Activated CD4-positive, alpha-beta T cell treated with anti-CD3 and anti-CD28 coated beads for 36 hours (primary cell): Measurements from ENCODE around the gene VPS18. TPM values are rescaled to one million over a fixed set of nuclear protein-coding genes. Genes with fewer than 3 reads are reported as not detected.

ENCODE experiments used
- ATAC-seq: fragments of 200-7000 bp; cut with Tn5 transposase; one replicate; pipeline ENCODE4 v1.10.0; 2021; ENCODE audit warnings: mild to moderate bottlenecking, moderate library complexity
- CTCF ChIA-PET: fragments of 350-600 bp; sonication (Branson Sonifier 250); formaldehyde crosslinking; loops from one replicate; lab custom pipeline; 2021; ENCODE audit warnings: antibody characterized with exemption; lab: Charles Lee
- POLR2A ChIA-PET: fragments of 350-600 bp; sonication (Branson Sonifier 250); formaldehyde crosslinking; loops from one replicate; lab custom pipeline; 2021; ENCODE audit warnings: antibody characterized with exemption, inconsistent platforms; lab: Charles Lee
- DNase-seq: peaks from one replicate; pipeline ENCODE4 v3.0.0-alpha.2; 2020
- H3K27ac Mint-ChIP-seq: one replicate; pipeline ENCODE4 v1.8.0; 2021; ENCODE audit warnings: mixed read lengths
- H3K27me3 Mint-ChIP-seq: one replicate; pipeline ENCODE4 v1.8.0; 2021; ENCODE audit warnings: mixed read lengths
- H3K36me3 Mint-ChIP-seq: one replicate; pipeline ENCODE4 v1.8.0; 2021; ENCODE audit warnings: low read depth, mixed read lengths
- H3K4me1 Mint-ChIP-seq: one replicate; pipeline ENCODE4 v1.8.0; 2021; ENCODE audit warnings: mixed read lengths
- H3K4me3 Mint-ChIP-seq: one replicate; pipeline ENCODE4 v1.8.0; 2021; ENCODE audit warnings: mild to moderate bottlenecking, moderate library complexity, mixed read lengths
- H3K9me3 Mint-ChIP-seq: one replicate; pipeline ENCODE4 v1.8.0; 2021; ENCODE audit warnings: low read depth, mixed read lengths
- intact Hi-C, 2 experiments: fragments of 100-400 bp; cut with DNase I in 1 of 2; cut with micrococcal nuclease in 1 of 2; formaldehyde crosslinking; loops; one replicate each; pipeline versions ENCODE4 v1.14.2 to v1.15.1; 2022 to 2024; cut with DNase I, micrococcal nuclease
- total RNA-seq, 2 experiments: library from RNA; stranded (reverse); gene quantifications; one replicate each; pipeline ENCODE4 v1.2.3, GENCODE V29; 2021

VPS18 gene
- total RNA-seq, 2 experiments from 2014 or later: 6.2 TPM

GRCh38 chr15:40870716-40871115, 23.5 kb upstream of the VPS18 start:
- no peak overlapping the region for H3K4me3 Mint-ChIP-seq
- POLR2A ChIA-PET: no interaction called here

GRCh38 chr15:40871749-40872617, 22.3 kb upstream of the VPS18 start:
- H3K27ac Mint-ChIP-seq: no peak overlapping the region
- intact Hi-C loops: no loop called here

More at GRCh38 chr15:40870716-40871115, 23.5 kb upstream of the VPS18 start:
- CTCF ChIA-PET: interaction anchor here (0.6 to 4.0 kb wide), 4 partner anchors 24 to 588 kb away, joined by 3 to 36 read pairs (median 4); partner anchors contain the start of genes ANKRD63 and VPS18
- intact Hi-C loops: no loop called here
- Mint-ChIP-seq H3K9me3 (no peaks in the 10 kb centered on the region), H3K27ac (no peak overlapping the region), H3K4me1 (peaks cover 21% of the 10 kb centered on the region), H3K36me3 (no peaks in the 10 kb centered on the region), H3K27me3 (peaks cover 3% of the 10 kb centered on the region)
- ATAC-seq (no peak), DNase-seq (no peak)

DNA sequence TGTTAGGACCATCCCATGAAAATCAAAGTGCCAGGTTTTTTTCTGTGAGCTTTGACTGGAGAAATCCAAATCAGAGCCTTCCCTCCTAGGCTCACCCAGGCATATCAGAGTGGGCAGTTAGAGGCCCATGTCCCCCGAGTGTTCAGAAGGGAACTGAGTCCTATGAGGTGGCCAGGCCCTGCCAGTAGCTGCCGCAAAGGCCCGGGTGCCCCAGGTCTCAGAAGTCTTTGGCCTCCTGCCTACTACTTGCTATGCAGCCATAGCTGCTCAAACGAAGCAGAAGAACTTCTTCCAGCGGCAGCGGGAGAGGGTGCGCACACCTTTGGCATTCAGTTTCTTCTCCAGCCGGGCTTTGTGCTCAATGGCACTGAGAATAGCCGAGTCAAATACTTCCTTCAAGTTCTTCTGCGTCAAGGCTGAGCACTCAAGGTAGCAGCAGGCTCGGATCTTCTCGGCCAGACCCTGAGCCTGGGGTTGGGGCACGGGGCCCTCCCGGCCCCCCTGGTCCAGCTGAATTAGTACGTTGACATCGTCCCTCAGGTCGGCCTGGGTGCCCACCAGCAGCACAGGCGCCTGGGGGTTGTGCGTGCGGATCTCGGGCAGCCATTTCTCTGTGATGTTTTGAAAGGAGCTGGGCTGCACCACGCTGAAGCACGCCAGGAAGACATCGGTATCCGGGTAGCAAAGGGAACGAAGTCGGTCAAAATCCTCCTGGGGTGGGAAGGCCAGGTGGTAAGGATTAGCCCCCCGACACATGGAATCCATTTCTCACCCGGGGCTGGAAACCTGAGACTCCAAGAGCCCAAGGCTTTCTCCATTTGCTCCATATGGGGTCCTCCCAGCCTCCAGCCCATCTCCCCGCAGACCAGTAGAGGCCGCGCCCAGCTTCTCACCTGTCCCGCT, 21.2 kb upstream of the VPS18 start:
- Mint-ChIP-seq H3K4me1 (peaks cover 21% of the 10 kb centered on the region), H3K9me3 (no peaks in the 10 kb centered on the region), H3K27me3 (peaks cover 3% of the 10 kb centered on the region), H3K36me3 (no peaks in the 10 kb centered on the region), H3K4me3 (peak overlapping the region; percentile 70), H3K27ac (no peak overlapping the region)
- ChIA-PET CTCF (interaction anchor here (0.5 to 4.0 kb wide), 12 partner anchors 11 to 358 kb away, joined by 3 to 36 read pairs (median 3); partner anchors contain the start of genes CHP1, EXD1, SPINT1 and VPS18), POLR2A (interaction anchor here (1.2 kb wide), 1 partner anchor 14 kb away, joined by 5 read pairs; no protein-coding TSS in a partner anchor)
- no peak for ATAC-seq
- intact Hi-C loops: no loop called here
- no peak for DNase-seq

More at GRCh38 chr15:40871749-40872617, 22.3 kb upstream of the VPS18 start:
- ChIA-PET CTCF (interaction anchor here (0.6 to 4.0 kb wide), 8 partner anchors 12 to 183 kb away, joined by 3 to 36 read pairs (median 4); partner anchors contain the start of gene VPS18), POLR2A (interaction anchor here (0.7 kb wide), 1 partner anchor 13 kb away, joined by 3 read pairs; no protein-coding TSS in a partner anchor)
- Mint-ChIP-seq H3K4me1 (peaks cover 21% of the 10 kb centered on the region), H3K9me3 (no peaks in the 10 kb centered on the region), H3K27me3 (peaks cover 3% of the 10 kb centered on the region), H3K4me3 (no peak overlapping the region), H3K36me3 (no peaks in the 10 kb centered on the region)
- DNase-seq (peak; percentile 67), ATAC-seq (peak; percentile 39)

- ChIA-PET POLR2A (interaction anchor here (1.2 kb wide), 1 partner anchor 15 kb away, joined by 5 read pairs; no protein-coding TSS in a partner anchor), CTCF (interaction anchor here (0.5 to 4.0 kb wide), 11 partner anchors 18 to 357 kb away, joined by 3 to 36 read pairs (median 3); partner anchors contain the start of genes CHP1, EXD1, SPINT1 and VPS18)
- H3K4me3 Mint-ChIP-seq: peak within 1 kb of the TSS; percentile 70
- H3K27me3 Mint-ChIP-seq: peaks cover 3% of the 10 kb centered on the region
- peak; percentile 80 for ATAC-seq
- intact Hi-C loops: loop anchor here in 1 of 2 experiments (1.0 kb wide), 1 partner anchor 20 kb away; the partner anchor contains the start of gene VPS18
- peaks cover 26% of the 10 kb centered on the region for H3K4me1 Mint-ChIP-seq
- H3K27ac Mint-ChIP-seq: no peak within 1 kb of the TSS
- H3K36me3 Mint-ChIP-seq: no peaks in the 10 kb centered on the region
- no peaks in the 10 kb centered on the region for H3K9me3 Mint-ChIP-seq
- DNase-seq: peak; percentile 74
These were observed 20.3 kb upstream of the VPS18 start, which contains the start of gene RHOV for GRCh38 chr15:40873694-40874561. Gene RHOV, minus strand, starts transcription at chr15:40874234. Its CDS starts 95 bp downstream, at chr15:40874139.

DNA sequence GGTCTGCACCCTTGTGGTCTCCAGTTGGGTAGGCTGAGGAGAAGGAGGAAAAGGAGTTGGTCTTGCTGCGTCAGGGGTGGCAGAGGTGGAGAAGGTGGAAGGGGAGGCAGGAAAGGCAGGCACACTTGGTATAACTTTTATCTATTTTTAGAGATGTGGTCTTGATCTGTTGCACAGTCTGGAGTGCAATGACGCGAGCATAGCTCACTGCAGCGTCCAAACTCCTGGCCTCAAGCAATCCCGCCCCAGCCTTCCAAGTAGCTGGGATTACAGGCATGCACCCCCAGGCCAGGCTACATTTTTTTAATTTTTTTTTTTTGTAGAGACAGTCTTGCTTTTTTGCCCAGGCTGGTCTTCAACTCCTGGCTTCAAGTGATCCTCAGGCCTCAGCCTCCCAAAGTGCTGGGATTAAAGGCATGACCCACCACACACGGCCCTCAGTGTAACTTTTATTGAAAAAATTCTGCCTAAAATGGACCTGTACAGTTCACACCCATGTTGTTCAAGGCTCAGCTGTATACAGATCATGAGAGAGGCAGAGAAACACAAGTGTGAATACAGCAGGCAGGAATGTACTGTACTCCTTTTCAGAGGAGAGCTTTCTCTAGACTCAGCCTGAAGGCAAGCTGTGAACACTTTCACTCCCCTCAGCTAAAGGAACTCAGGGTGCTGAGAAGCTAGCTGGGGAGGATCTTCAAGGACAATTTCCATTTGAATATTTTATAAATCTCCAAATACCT, 18.1 kb upstream of the VPS18 start:
- ChIA-PET POLR2A (no interaction called here), CTCF (interaction anchor here (2.1 kb wide), 1 partner anchor 18 kb away, joined by 10 read pairs; the partner anchor contains the start of gene VPS18)
- intact Hi-C loops: no loop called here
- Mint-ChIP-seq H3K27me3 (peaks cover 3% of the 10 kb centered on the region), H3K27ac (no peak overlapping the region), H3K4me3 (no peak overlapping the region), H3K9me3 (no peaks in the 10 kb centered on the region), H3K4me1 (peaks cover 32% of the 10 kb centered on the region), H3K36me3 (no peaks in the 10 kb centered on the region)
- no peak for DNase-seq
- ATAC-seq: no peak

- ATAC-seq: no peak
- H3K27me3 Mint-ChIP-seq: peaks cover 3% of the 10 kb centered on the region
- no peak overlapping the region for H3K27ac Mint-ChIP-seq
- CTCF ChIA-PET: interaction anchor here (0.9 to 2.1 kb wide), 4 partner anchors 8 to 63 kb away, joined by 3 to 10 read pairs (median 3); partner anchors contain the start of gene VPS18
- H3K9me3 Mint-ChIP-seq: no peaks in the 10 kb centered on the region
- H3K4me1 Mint-ChIP-seq: peaks cover 18% of the 10 kb centered on the region
- POLR2A ChIA-PET: interaction anchor here (0.8 kb wide), 1 partner anchor 20 kb away, joined by 4 read pairs; no protein-coding TSS in a partner anchor
- intact Hi-C loops: no loop called here
- H3K4me3 Mint-ChIP-seq: no peak overlapping the region
- DNase-seq: no peak
- no peaks in the 10 kb centered on the region for H3K36me3 Mint-ChIP-seq
These were observed 16.6 kb upstream of the VPS18 start for GRCh38 chr15:40877694-40878093.

- H3K27ac Mint-ChIP-seq: no peak overlapping the region
- no peak overlapping the region for H3K4me3 Mint-ChIP-seq
- no peaks in the 10 kb centered on the region for H3K9me3 Mint-ChIP-seq
- peaks cover 15% of the 10 kb centered on the region for H3K4me1 Mint-ChIP-seq
- peaks cover 3% of the 10 kb centered on the region for H3K27me3 Mint-ChIP-seq
- ChIA-PET CTCF (interaction anchor here (0.5 to 1.5 kb wide), 10 partner anchors 9 to 795 kb away, joined by 3 to 10 read pairs (median 4); partner anchors contain the start of gene VPS18), POLR2A (no interaction called here)
- intact Hi-C loops: loop anchor here in 1 of 2 experiments (1.0 kb wide), 1 partner anchor 16 kb away; the partner anchor contains the start of gene VPS18
- peak; percentile 63 for DNase-seq
- peak; percentile 98 for ATAC-seq
- no peaks in the 10 kb centered on the region for H3K36me3 Mint-ChIP-seq
These were observed 15.5 kb upstream of the VPS18 start for GRCh38 chr15:40878785-40879184.

DNA sequence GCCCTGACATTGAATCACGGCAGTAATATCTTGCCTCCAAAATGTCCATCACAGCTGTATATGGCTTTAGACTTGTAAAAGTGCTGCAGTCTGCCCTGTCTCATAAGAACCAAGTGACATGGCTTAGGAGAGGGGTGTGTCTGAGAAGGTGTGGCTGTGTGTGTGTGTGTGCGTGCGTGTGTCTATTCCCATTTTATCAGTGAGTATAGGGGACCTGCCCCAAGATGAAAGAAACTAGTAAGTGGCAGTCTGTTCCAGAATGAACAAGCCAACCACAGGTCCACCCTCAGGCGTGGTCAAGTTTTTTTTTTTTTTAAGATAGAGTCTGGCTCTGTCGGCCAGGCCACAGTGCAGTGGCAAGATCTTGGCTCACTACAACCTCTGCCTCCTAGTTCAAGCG, 14.6 kb upstream of the VPS18 start:
- POLR2A ChIA-PET: no interaction called here

DNA sequence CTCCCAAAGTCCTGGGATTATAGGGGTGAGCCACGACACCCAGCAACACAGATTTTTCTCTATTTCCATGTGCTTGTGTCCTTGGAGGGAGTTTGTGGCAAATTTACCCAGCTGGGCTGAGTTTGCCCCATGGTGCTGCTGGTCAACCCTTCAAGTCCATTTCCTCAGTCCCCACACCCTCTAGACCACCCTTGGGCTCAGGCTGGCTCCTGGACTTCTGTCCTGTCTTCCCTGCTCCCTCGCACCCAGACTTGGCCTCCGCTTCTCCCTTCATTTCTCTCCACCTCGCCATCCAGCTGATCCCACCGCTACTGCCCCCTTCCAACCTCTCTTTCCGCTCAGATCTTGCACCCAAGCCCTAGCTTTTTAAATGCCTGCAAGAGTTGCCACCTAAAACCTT, 12.9 kb upstream of the VPS18 start:
- H3K27me3 Mint-ChIP-seq: no peaks in the 10 kb centered on the region
- no peak overlapping the region for H3K4me3 Mint-ChIP-seq
- H3K27ac Mint-ChIP-seq: no peak overlapping the region
- H3K9me3 Mint-ChIP-seq: no peaks in the 10 kb centered on the region
- intact Hi-C loops: no loop called here
- ChIA-PET CTCF (interaction anchor here (0.7 to 2.5 kb wide), 6 partner anchors 11 to 301 kb away, joined by 3 to 11 read pairs (median 4); partner anchors contain the start of gene VPS18), POLR2A (no interaction called here)
- DNase-seq (no peak), ATAC-seq (no peak)
- peaks cover 18% of the 10 kb centered on the region for H3K4me1 Mint-ChIP-seq
- no peaks in the 10 kb centered on the region for H3K36me3 Mint-ChIP-seq

More for the DNA sequence above, 14.6 kb upstream of the VPS18 start:
- ATAC-seq (no peak), DNase-seq (no peak)
- no peaks in the 10 kb centered on the region for H3K36me3 Mint-ChIP-seq
- H3K9me3 Mint-ChIP-seq: no peaks in the 10 kb centered on the region
- H3K4me1 Mint-ChIP-seq: peaks cover 14% of the 10 kb centered on the region
- H3K27me3 Mint-ChIP-seq: peaks cover under 1% of the 10 kb centered on the region
- no peak overlapping the region for H3K27ac Mint-ChIP-seq
- CTCF ChIA-PET: interaction anchor here (1.4 to 1.5 kb wide), 3 partner anchors 11 to 15 kb away, joined by 4 to 10 read pairs (median 6); partner anchors contain the start of gene VPS18
- intact Hi-C loops: loop anchor here in 1 of 2 experiments (1.0 kb wide), 1 partner anchor 15 kb away; the partner anchor contains the start of gene VPS18
- H3K4me3 Mint-ChIP-seq: no peak overlapping the region
